ENCODE data around the gene MED27. TPM values are rescaled to one million over a fixed set of nuclear protein-coding genes. Genes with fewer than 3 reads are reported as not detected.

Gene MED27
- total and polyA plus RNA-seq, 10 of the 15 experiments (the other 5 are each of a cell fraction or from before 2014, with no cell fraction given) = 20.3 to 50.3 (median 35.5) TPM

- Histone ChIP-seq H2AFZ (ENCODE audit: control insufficient read depth, low read depth, low read length) (no peak overlapping the region), H3K9ac (ENCODE audit: control insufficient read depth, insufficient read depth, low read length) (no peak overlapping the region), H3K27ac (ENCODE audit: control insufficient read depth, insufficient read depth) (no peak overlapping the region), H3K36me3 (ENCODE audit: control insufficient read depth in 2 of 2, insufficient read depth in 2 of 2, low read length in 1 of 2) (no peaks in the 10 kb centered on the region), H3K79me2 (ENCODE audit: control insufficient read depth, insufficient read depth, low read length) (no peaks in the 10 kb centered on the region), H3K4me2 (ENCODE audit: control insufficient read depth, insufficient read depth) (no peak overlapping the region), H3K9me3 (replicated peaks; ENCODE audit: control insufficient read depth, insufficient read depth, low read length) (no peaks in the 10 kb centered on the region), H3K27me3 (replicated peaks in 1 of 2; ENCODE audit: control insufficient read depth in 2 of 2, insufficient read depth in 2 of 2, low read length in 1 of 2) (0 out of 4 replicates have a peak, but pooled peaks cover 0 to 3% of the 10 kb centered on the region in 2 experiments), H3K4me1 (ENCODE audit: control insufficient read depth, insufficient read depth, low read length) (no peaks in the 10 kb centered on the region), H4K20me1 (ENCODE audit: control insufficient read depth, insufficient read depth) (no peaks in the 10 kb centered on the region), H3K4me3 (no peak overlapping the region)
- no peak for FAIRE-seq
- ATAC-seq = no peak
- 51% methylated on average over 8 of the region's 8 CpGs for WGBS (ENCODE audit: insufficient coverage, insufficient replicate concordance, low lambda C conversion rate, missing lambda C conversion rate)
- DNase-seq (ENCODE audit: low read depth, low spot score) = no peak
- in situ Hi-C loops (cut with MboI) (no loop called here), intact Hi-C loops (cut with micrococcal nuclease; ENCODE audit: unreplicated experiment) (no loop called here)
- POLR2A ChIA-PET = no interaction called here
- no TSS peak for BruUV-seq (replicated peaks)
- SMC1A ChIA-PET (ENCODE audit: uncharacterized antibody, unreplicated experiment) = no interaction called here
- CTCF ChIA-PET = no interaction called here
- RAD21 ChIA-PET (ENCODE audit: unreplicated experiment) = no interaction called here
- TF ChIP-seq PRDM15 (CRISPR knock-in tag; IDR thresholded peaks at IDR 0.05) (no peak), NFYB (IDR thresholded peaks at IDR 0.05; ENCODE audit: insufficient read depth, low read depth, low read length) (no peak), PKNOX1 (IDR thresholded peaks at IDR 0.05) (no peak), YBX1 (IDR thresholded peaks at IDR 0.05) (no peak), MAX (IDR thresholded peaks at IDR 0.05; ENCODE audit: low read depth, low read length) (no peak), RB1 (IDR thresholded peaks at IDR 0.05; ENCODE audit: borderline replicate concordance) (no peak), ZZZ3 (IDR thresholded peaks at IDR 0.05; ENCODE audit: control insufficient read depth, insufficient read length, low read depth) (no peak), SKIL (IDR thresholded peaks at IDR 0.05; ENCODE audit: low read depth, poor library complexity, severe bottlenecking) (no peak), BACH1 (IDR thresholded peaks at IDR 0.05; ENCODE audit: borderline replicate concordance) (no peak), TCF12 (IDR thresholded peaks at IDR 0.05; ENCODE audit: low read depth, low read length) (no peak), ZBED1 (IDR thresholded peaks at IDR 0.05; ENCODE audit: borderline replicate concordance) (no peak), ATF7 (IDR thresholded peaks at IDR 0.05; ENCODE audit: low read depth) (no peak), RAD51 (IDR thresholded peaks at IDR 0.05) (no peak), ZNF217 (IDR thresholded peaks at IDR 0.05) (no peak), IKZF2 (IDR thresholded peaks at IDR 0.05) (no peak), MYB (IDR thresholded peaks at IDR 0.05; ENCODE audit: borderline replicate concordance, low read depth, low read length) (no peak), SRF (IDR thresholded peaks at IDR 0.05; ENCODE audit: low read depth in 2 of 2, low read length in 2 of 2) (no peak), MTA2 (IDR thresholded peaks at IDR 0.05; ENCODE audit: low read depth) (no peak), ASH2L (IDR thresholded peaks at IDR 0.05; ENCODE audit: borderline replicate concordance, low read depth) (no peak)
These were observed 20.2 kb upstream of the MED27 start for GRCh38 chr9:132099741-132100407.
